GM04504 (cell line): ENCODE results near the gene MMP11.
"Not testable (repeated sequence)": the region's sequence is repeated elsewhere in the genome, so short reads cannot be mapped to it uniquely, and the experiment has no call there.

Experiments used
- DNase-seq: peaks from one replicate; pipeline ENCODE4 v3.0.0-alpha.2; 2012; ENCODE audit warnings: low read depth

Gene MMP11

GRCh38 chr22:23772649-23773473, at the start of gene MMP11:
TSS of gene MMP11 (plus strand) at chr22:23772849. CDS start at chr22:23772871, 22 bp downstream.
- no peak for DNase-seq

GRCh38 chr22:23728108-23728507, 44.5 kb upstream of the MMP11 start:
- DNase-seq, result not testable (repeated sequence)

- no peak for DNase-seq
Observed at GRCh38 chr22:23737696-23738095, 35.0 kb upstream of the MMP11 start.

GRCh38 chr22:23742505-23743264, 30.0 kb upstream of the MMP11 start:
- no peak for DNase-seq

- no peak for DNase-seq
Observed at GRCh38 chr22:23743303-23743705, 29.3 kb upstream of the MMP11 start.

GRCh38 chr22:23744001-23744400, 28.6 kb upstream of the MMP11 start:
- no peak for DNase-seq

- no peak for DNase-seq
Observed at GRCh38 chr22:23744485-23744884, 28.2 kb upstream of the MMP11 start.

GRCh38 chr22:23745791-23746190, 26.9 kb upstream of the MMP11 start:
- no peak for DNase-seq

GRCh38 chr22:23749841-23750301, 22.8 kb upstream of the MMP11 start:
- no peak for DNase-seq

- DNase-seq, result no peak
Observed at GRCh38 chr22:23750367-23750713, 22.3 kb upstream of the MMP11 start.

GRCh38 chr22:23750714-23751440, 21.8 kb upstream of the MMP11 start, which contains the start of gene ZNF70:
TSS of gene ZNF70 (minus strand) at chr22:23751112. CDS start at chr22:23745140, 5,972 bp downstream.
- peak; percentile 47 for DNase-seq

- DNase-seq, result no peak
Observed at GRCh38 chr22:23751441-23751996, 21.1 kb upstream of the MMP11 start.

- no peak for DNase-seq
Observed at GRCh38 chr22:23752090-23752691, 20.5 kb upstream of the MMP11 start.

GRCh38 chr22:23752750-23753149, 19.9 kb upstream of the MMP11 start:
- no peak for DNase-seq

- no peak for DNase-seq
Observed at GRCh38 chr22:23753385-23753784, 19.3 kb upstream of the MMP11 start.

- DNase-seq, result no peak
Observed at GRCh38 chr22:23754220-23754919, 18.3 kb upstream of the MMP11 start, which contains the start of gene VPREB3. TSS of gene VPREB3 (minus strand) at chr22:23754425. CDS start at chr22:23754363, 62 bp downstream.

GRCh38 chr22:23754980-23755636, 17.5 kb upstream of the MMP11 start:
- DNase-seq, result no peak

GRCh38 chr22:23755711-23756110, 16.9 kb upstream of the MMP11 start:
- no peak for DNase-seq

GRCh38 chr22:23756891-23757290, 15.8 kb upstream of the MMP11 start:
- DNase-seq, result no peak

- no peak for DNase-seq
Observed at GRCh38 chr22:23759566-23759965, 13.1 kb upstream of the MMP11 start.
